GM19397 (cell line): ENCODE measurements around the gene SLC23A2.
"Not testable (repeated sequence)": the region's sequence is repeated elsewhere in the genome, so short reads cannot be mapped to it uniquely, and the experiment has no call there.

ENCODE experiments used
- ATAC-seq: cut with Tn5 transposase; IDR thresholded peaks from one replicate; pipeline ENCODE4 v1.9.1; 2021; ENCODE audit warnings: mild to moderate bottlenecking, moderate library complexity; ENCODE audit not compliant: unreplicated experiment

Gene SLC23A2

GRCh38 chr20:4883051-4883450 lies 118.3 kb downstream of the SLC23A2 start:
- ATAC-seq = no peak

GRCh38 chr20:4881006-4881730 lies 120.1 kb downstream of the SLC23A2 start:
- no peak for ATAC-seq

GRCh38 chr20:4880051-4880450 lies 121.3 kb downstream of the SLC23A2 start:
- no peak for ATAC-seq

DNA sequence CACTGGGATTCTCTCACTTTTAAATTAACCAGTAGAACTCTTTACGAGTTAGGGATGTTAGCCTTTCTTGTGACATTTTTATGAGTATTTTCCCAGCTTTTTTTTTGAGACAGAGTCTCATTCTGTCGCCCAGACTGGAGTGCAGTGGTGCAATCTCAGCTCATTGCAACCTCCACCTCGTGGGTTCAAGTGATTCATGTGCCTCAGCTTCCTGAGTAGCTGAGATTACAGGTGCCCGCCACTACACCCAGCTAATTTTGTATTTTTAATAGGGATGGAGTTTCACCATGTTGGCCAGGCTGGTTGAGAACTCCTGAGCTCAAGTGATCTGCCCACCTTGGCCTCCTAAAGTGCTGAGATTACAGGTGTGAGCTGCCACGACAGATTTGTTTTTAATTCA lies 123.2 kb downstream of the SLC23A2 start:
- ATAC-seq = not testable (repeated sequence)

DNA sequence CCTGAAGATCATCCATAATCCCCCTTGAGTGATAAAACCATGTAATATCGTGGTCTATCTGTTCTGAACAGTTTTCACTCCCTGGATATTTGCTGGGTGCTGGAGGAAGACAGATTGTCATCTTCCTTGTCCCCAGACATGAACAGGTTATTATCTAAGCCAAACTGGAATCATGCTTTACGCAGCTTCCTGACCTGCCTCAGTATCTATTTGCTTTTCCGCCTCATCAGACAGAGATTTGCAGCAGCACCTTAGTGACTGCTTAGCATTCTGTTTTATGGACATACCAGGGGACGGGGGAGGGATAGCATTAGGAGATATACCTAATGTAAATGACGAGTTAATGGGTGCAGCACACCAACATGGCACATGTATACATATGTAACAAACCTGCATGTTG lies 124.6 kb downstream of the SLC23A2 start:
- no peak for ATAC-seq

GRCh38 chr20:4876301-4876700 lies 125.0 kb downstream of the SLC23A2 start:
- no peak for ATAC-seq

DNA sequence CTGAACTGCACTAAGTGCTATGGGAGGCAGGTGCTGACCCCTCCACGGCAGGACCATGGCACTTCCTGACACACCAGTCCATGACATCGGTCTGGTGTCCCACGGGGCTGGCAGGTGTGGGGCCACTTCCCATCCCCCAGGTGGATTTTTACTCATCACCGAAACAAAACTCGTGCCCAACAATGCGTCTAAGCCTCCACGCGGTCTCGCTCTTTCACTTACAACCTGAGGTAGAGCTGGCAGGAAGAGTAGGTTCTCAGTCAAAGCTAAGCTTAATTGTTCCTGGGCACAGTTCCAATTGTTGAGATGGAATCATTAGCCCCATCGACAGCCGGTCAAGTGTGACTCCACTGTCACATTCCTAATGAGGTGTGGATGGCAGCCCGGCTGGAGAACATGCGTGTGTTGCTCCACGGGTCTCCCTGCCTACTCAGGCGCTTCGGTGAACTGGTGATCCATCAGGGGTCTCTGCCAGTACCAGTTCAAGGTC lies 125.7 kb downstream of the SLC23A2 start:
- no peak for ATAC-seq

- no peak for ATAC-seq
These were observed 127.9 kb downstream of the SLC23A2 start for GRCh38 chr20:4873396-4873795.

DNA sequence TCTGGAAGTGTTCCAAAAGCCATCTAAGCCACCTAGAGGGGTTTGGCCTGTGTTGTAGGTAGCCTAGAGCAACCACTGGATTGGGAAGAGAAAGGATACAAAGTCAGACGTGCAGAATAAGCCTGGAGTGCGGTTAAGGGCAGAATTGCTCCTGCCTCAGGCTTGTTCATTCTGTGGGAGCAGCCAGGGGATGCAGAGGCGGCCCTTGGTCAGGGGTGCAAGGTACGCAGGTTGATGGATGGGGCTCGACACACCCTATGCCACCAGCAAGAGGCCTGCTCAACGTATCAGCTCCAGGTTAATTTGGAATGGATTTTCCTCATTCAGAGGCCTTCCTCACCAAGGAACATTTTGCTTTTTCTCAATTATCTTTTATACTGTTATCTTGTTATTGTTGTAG lies 129.8 kb downstream of the SLC23A2 start:
- ATAC-seq = no peak

DNA sequence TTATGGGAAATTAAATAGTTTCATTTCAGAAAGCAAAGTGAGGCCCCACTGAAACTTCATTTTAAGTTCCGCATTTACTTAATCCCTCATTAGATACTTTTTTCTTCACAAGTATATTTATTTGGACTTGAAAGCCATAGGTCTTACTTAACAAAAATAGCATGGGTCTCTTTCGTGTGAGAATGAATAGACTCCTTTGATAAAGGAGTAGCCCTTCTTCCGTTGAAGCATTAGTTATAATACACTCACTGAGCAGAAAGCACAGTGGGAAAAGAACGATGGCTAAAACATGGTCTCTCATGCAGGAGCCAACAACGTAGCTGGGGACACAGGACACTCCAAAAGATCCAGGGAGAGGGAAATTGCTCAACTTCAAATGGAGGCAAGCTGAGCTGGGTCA lies 130.4 kb downstream of the SLC23A2 start:
- no peak for ATAC-seq

- no peak for ATAC-seq
These were observed 131.8 kb downstream of the SLC23A2 start for GRCh38 chr20:4869290-4870193.

DNA sequence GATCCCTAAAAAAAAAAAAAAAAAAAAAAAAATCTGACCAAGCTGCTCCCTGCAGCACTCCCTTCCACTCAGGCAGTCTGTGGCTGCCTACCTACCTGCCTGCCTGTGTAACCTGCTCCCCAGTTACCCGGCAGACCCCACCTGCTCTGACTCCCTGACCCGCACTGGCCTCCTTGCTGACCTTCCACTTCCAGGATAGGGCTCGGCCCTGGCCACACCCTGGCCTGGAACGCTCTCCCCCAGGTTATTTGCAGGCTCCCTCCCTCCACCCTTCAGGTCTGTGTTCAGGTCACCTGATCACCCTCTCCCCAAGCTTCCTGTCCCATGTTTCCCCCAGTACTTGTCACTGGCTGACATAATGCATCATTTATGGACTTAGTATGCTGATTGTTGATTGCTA lies 134.3 kb downstream of the SLC23A2 start:
- ATAC-seq = no peak

DNA sequence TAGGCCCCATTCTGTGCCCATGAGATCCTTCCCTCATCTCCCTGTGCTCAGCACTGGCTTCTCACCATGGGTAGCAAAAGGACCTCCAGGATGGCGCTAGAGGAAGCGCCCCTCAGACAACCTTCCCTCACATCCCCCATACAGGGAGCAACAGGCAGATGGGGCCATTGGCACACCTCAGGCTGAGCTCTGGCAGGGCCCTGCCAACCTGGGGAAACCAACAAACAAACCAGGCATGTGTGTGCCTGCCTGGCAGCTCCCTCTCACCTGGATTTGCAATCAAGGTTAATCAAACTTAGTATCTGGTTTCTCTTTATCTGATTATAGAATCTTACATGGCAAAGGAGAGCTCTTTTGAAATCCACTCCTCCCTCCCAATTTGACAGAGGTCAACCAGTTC lies 134.9 kb downstream of the SLC23A2 start:
- no peak for ATAC-seq

DNA sequence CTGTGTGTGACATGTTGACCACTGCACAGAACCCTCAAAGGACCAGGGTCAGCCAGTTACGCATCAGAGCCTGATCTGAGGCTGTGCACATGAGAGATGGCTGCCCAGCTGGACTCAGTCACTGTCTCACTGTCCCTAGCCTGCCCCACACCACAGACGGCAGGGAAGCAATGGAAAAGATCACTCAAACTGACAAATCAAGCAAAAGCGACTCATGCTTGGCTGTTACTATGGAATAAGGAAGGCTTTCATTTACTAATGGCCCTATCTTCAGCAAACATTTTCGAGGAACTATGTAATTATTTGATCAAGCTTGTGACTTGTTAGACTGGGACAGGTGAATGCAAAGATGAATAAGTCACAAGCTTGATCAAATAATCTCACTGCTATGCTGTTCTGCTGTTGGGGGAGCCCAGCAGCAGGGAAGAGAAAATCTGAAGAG lies 137.0 kb downstream of the SLC23A2 start:
- no peak for ATAC-seq

GRCh38 chr20:4862661-4863060 lies 138.6 kb downstream of the SLC23A2 start:
- ATAC-seq = no peak

DNA sequence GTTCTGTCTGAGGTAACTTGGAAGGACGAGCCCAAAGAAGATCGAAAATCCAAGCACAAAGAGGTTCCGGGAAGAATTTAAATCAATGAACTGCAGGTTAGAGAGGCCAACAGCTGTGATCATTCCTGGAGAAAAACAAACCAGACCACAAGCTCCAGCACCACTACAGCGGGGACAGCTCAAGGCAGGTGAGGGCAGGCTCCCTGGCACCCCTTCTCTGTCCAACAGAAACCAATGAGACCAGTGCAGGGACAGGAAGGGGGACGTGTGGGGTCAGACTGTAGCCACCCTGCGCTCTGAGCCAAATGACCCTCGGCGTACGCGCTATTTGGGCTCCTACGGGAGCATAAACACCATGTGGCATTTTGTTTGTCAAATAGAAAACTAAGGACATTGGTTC lies 139.3 kb downstream of the SLC23A2 start:
- ATAC-seq = no peak

DNA sequence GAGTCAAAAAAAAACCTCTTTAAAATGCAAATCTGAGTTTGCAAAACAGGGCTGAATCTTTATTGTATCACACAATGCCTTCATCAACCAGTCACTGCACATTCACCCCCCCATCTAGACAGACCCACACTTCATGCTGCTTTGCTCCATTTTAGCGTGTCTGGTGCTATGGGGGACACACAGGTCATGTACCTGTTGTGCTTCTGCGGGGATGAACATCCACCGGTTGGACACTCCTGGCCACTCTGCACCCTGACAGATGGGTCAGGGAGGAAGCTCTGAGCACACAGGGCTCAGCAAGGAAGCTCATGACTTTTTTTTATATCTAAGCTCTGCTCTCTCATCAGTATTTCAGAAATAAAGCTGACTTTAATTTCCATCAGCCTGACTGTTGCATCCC lies 143.3 kb downstream of the SLC23A2 start:
- ATAC-seq = no peak

GRCh38 chr20:4856022-4856755 lies 145.1 kb downstream of the SLC23A2 start:
- no peak for ATAC-seq

DNA sequence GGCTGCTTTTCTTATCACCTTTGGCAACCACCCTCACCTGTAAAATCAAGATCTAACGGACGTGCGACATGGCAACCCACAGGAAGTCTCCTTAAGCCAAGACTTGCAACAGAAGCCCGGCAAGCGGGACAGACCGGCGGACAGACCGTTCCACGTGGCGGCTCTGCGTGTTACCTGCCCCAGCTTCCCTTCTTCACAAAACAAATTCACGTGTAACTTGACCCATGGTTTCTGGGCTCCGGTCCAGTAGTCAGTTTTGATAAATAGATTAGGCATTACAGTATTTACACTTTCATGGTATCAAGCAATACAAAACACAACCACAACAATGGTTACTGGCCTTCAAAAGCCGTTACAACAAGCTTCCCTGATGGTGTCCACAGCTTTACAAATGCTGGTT lies 145.8 kb downstream of the SLC23A2 start:
- no peak for ATAC-seq

GRCh38 chr20:4855097-4855496 lies 146.2 kb downstream of the SLC23A2 start:
- no peak for ATAC-seq

GRCh38 chr20:4854561-4854901 lies 146.8 kb downstream of the SLC23A2 start:
- ATAC-seq = no peak
